Measurements from ENCODE around the gene RXFP4.
"Not testable (repeated sequence)": the region's sequence is repeated elsewhere in the genome, so short reads cannot be mapped to it uniquely, and the experiment has no call there.

The RXFP4 gene

GRCh38 chr1:155940993-155941844, at the start of gene RXFP4:
Gene RXFP4 (plus strand): TSS chr1:155941638. CDS start chr1:155941710, 72 bp downstream.
- no peak for TF ChIP-seq CTCF (IDR thresholded peaks at IDR 0.05; ENCODE audit: borderline replicate concordance, control extremely low read depth, extremely low read depth, insufficient read depth, missing control alignments)
- no peak for DNase-seq (ENCODE audit: low spot score)
- in situ Hi-C loops (cut with MboI; ENCODE audit: low sequenced_read_pairs, unreplicated experiment) = no loop called here

- no peak for DNase-seq (ENCODE audit: low spot score)
- in situ Hi-C loops (cut with MboI; ENCODE audit: low sequenced_read_pairs, unreplicated experiment) = no loop called here
- no peak for TF ChIP-seq CTCF (IDR thresholded peaks at IDR 0.05; ENCODE audit: borderline replicate concordance, control extremely low read depth, extremely low read depth, insufficient read depth, missing control alignments)
These were observed 48.6 kb upstream of the RXFP4 start for GRCh38 chr1:155892796-155893195.

- in situ Hi-C loops (cut with MboI; ENCODE audit: low sequenced_read_pairs, unreplicated experiment) = no loop called here
- DNase-seq (ENCODE audit: low spot score) = no peak
- TF ChIP-seq CTCF (IDR thresholded peaks at IDR 0.05; ENCODE audit: borderline replicate concordance, control extremely low read depth, extremely low read depth, insufficient read depth, missing control alignments) = no peak
These were observed 47.9 kb upstream of the RXFP4 start for GRCh38 chr1:155893389-155894142.

GRCh38 chr1:155895617-155896016, 45.8 kb upstream of the RXFP4 start:
- in situ Hi-C loops (cut with MboI; ENCODE audit: low sequenced_read_pairs, unreplicated experiment); DNase-seq (ENCODE audit: low spot score): not testable (repeated sequence)

- DNase-seq (ENCODE audit: low spot score) = not testable (repeated sequence)
These were observed 45.0 kb upstream of the RXFP4 start for GRCh38 chr1:155896476-155896875.

GRCh38 chr1:155897746-155898145, 43.7 kb upstream of the RXFP4 start:
- in situ Hi-C loops (cut with MboI; ENCODE audit: low sequenced_read_pairs, unreplicated experiment) = no loop called here
- no peak for DNase-seq (ENCODE audit: low spot score)
- no peak for TF ChIP-seq CTCF (IDR thresholded peaks at IDR 0.05; ENCODE audit: borderline replicate concordance, control extremely low read depth, extremely low read depth, insufficient read depth, missing control alignments)

More at GRCh38 chr1:155896476-155896875, 45.0 kb upstream of the RXFP4 start:
- in situ Hi-C loops (cut with MboI; ENCODE audit: low sequenced_read_pairs, unreplicated experiment) = not testable (repeated sequence)

- no peak for DNase-seq (ENCODE audit: low spot score)
- in situ Hi-C loops (cut with MboI; ENCODE audit: low sequenced_read_pairs, unreplicated experiment) = no loop called here
- no peak for TF ChIP-seq CTCF (IDR thresholded peaks at IDR 0.05; ENCODE audit: borderline replicate concordance, control extremely low read depth, extremely low read depth, insufficient read depth, missing control alignments)
These were observed 42.5 kb upstream of the RXFP4 start for GRCh38 chr1:155898888-155899287.
